Measurements from ENCODE around the gene KLRF2.

Gene KLRF2

GRCh38 chr12:9883175-9883574, 1.9 kb downstream of the KLRF2 start:
- TF ChIP-seq CTCF (IDR thresholded peaks at IDR 0.05; ENCODE audit: borderline replicate concordance, insufficient read depth, low read depth, low read length), result no peak
- no peak overlapping the region for H3K4me3 ChIP-seq (ENCODE audit: low read depth, low read length)

GRCh38 chr12:9888665-9889273, 7.5 kb downstream of the KLRF2 start:
- no peak overlapping the region for H3K4me3 ChIP-seq (ENCODE audit: low read depth, low read length)
- no peak for TF ChIP-seq CTCF (IDR thresholded peaks at IDR 0.05; ENCODE audit: borderline replicate concordance, insufficient read depth, low read depth, low read length)

- TF ChIP-seq CTCF (IDR thresholded peaks at IDR 0.05; ENCODE audit: borderline replicate concordance, insufficient read depth, low read depth, low read length), result no peak
- no peak overlapping the region for H3K4me3 ChIP-seq (ENCODE audit: low read depth, low read length)
Observed at GRCh38 chr12:9895215-9895971, 14.1 kb downstream of the KLRF2 start.

- H3K4me3 ChIP-seq (ENCODE audit: low read depth, low read length), result no peak overlapping the region
- TF ChIP-seq CTCF (IDR thresholded peaks at IDR 0.05; ENCODE audit: borderline replicate concordance, insufficient read depth, low read depth, low read length), result no peak
Observed at GRCh38 chr12:9897535-9897934, 16.2 kb downstream of the KLRF2 start.

DNA sequence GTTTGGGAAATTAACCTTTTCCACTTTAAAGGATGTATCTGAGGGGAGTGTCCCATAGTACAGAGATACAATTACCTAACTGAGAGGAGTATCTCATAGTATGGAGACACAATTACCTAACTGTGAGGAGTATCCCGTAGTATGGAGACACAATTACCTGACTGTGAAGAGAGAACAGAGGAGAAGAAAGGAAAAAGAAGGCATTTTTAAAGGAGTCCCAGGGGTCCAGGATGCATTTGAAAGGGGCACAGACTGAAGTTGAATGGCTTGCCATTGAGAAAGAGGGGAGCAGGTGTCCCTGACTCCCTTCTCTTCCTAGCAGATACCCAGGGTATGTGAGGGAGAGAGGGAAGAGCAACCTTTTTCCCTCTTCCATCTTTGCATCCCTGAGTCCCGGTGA, 17.9 kb downstream of the KLRF2 start:
- H3K4me3 ChIP-seq (ENCODE audit: low read depth, low read length), result no peak overlapping the region
- no peak for TF ChIP-seq CTCF (IDR thresholded peaks at IDR 0.05; ENCODE audit: borderline replicate concordance, insufficient read depth, low read depth, low read length)

DNA sequence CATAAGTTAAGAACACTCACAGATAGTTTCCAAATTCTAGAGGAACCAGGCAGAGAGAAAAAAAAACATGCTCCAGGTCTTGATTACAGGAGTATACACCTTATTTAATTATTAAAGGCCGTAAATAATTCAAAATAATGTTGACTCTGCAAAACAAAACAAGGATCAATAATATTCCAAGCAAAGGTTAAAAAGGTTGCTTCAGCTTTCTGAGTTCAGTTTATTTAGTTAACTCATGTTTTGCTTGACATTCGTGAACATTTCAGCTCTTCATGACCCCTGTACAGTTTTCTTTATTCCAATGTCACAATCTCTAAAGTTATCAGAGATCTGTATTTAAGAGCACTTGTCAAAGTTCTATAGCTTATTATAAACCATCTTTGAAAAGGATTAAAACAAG, 19.6 kb downstream of the KLRF2 start:
- TF ChIP-seq CTCF (IDR thresholded peaks at IDR 0.05; ENCODE audit: borderline replicate concordance, insufficient read depth, low read depth, low read length), result no peak
- no peak overlapping the region for H3K4me3 ChIP-seq (ENCODE audit: low read depth, low read length)
